ENCODE measurements around the gene NEURL3.

Gene NEURL3

DNA sequence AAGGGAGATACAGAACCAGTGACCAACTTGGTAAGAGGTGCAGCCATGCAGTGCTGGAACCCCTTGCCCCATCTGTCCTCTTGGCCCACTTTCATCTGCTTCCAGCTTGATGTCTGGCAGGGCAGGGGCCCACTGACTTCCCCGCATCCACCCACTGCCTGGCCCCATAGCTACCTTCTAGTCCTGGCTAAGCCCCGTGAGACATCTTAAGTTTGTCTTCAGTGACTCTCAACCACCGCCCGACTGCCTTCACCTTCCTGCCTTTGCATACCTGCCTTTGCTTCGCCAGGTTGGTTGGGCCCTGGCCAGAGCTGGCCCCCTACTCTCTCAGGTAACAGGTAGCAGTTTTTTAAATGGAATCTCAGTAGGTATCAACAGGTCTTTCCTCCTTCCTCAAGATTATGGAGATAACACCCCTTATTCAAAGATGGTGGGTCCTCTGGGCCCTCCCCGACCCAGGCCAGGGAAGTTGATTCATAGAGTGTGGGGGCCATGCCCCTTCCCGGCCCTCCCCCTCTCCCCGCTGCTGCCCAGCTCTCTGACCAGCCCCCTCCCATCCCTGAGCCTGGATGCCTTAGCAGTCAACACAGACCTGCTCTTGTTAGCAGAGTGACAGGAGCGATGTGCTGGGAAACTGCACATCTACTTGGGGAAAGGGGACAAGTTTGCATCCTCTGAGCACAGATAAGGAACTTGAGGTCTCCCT lies 34.2 kb upstream of the NEURL3 start:
- DNase-seq (ENCODE audit: low read depth in 2 of 2), result no peak

DNA sequence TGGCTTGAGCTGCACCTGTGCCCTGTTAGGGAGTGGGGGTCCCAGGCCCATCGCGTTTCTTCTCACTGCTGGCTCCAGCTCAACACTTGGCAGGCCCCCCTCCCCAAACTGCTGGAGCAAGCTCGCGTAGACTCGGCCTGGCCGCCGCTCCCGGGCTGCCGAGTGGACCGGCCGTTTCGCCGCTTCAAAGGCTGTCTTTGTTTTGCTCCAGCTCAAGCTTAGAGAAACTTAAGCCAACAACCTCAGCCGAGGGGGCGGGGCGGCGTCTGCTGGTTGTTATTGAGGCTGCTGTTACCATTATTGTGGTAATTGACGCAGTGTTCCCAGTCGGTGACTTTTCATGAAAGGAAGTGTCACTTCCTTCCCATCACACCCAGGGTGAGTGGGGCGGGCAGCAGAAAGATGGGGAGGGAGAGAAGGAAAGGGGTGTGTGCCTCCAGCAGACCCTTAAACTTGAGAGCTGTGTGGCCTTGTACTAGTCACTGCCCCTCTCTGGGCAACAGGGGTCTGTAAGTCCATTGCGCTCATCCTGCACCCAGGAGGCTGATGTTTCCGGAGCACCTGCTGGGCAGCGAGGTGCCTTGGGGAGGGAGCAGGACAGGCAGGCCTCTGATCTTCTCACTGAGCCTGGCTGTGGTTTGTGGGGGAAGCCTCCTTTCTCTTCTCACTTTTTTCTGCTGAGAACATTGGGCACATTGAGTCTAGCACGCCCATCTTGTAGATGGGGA lies 33.5 kb upstream of the NEURL3 start:
- DNase-seq (ENCODE audit: low read depth in 2 of 2), result peak; percentile 78 to 81

DNA sequence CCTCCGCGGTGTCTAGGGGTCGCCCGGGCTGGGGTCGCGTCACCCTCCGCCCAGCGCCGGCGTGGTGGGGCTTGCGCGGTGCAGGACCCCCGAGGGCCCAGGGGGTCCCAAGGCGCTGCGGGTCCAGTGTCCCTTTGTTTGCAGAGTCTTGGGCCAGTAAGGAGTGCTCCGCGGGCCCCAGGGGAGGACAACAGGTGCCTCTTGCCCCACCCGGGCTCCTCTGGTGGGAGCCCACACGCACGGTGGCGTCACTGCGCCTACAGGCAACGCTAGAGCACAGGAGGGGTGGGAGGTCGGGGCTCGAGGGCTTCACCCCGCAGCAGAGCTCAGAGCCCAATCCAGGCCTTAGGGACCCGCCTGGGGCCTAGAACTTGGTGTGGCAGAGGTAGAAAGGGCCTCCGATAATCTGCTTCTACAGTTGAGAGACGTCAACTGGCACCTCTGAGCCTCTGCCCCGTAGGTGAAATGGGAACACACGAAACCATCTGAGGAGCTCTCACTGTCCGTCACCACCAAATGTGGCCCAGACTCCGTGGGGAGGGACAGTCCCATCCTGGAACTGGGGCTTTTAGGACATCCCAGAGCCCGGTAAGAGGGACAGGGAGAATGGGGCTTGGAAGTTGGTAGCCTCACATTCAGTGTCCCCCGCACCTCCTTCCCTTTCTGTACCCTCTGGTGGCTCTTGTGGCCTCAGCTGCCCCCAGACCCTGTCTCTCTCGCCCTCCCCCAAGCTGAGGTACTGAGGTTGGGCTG lies 32.8 kb upstream of the NEURL3 start:
- no peak for DNase-seq (ENCODE audit: low read depth in 2 of 2)

DNA sequence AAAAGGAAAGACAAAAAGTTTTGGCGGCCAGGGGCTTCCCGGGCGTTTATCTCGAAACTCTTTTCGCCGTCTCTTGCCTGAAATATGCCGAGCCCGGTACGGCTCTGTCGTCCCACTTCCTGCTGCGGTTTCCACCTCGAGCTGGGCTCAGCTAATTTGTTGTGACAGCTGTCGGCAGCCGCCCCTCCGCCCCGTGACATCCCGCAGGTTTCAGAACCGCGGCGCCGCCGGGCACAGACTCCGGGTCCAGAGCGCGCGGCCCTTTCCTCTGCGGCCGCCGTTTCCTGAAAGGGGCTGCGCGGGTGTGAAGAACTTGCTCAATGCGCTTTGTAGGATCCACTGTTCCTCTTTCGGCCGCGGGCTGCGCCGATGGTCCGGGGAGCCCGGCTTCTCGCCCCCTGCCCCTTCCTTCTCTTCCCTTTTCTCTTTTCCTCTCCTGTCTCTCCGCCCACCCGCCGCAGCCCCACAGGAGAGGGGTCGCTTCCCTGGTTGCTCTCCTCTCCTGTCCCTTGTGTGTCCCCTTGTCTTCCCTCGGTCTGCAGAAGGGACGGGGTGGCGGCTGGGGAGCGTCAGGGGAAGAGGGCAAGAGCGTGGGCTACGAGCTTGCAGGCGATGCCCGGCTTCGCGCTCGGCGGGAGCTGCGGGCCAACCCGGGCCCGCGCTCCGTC lies 32.0 kb upstream of the NEURL3 start:
- DNase-seq (ENCODE audit: low read depth in 2 of 2), result peak; percentile 75 to 77

DNA sequence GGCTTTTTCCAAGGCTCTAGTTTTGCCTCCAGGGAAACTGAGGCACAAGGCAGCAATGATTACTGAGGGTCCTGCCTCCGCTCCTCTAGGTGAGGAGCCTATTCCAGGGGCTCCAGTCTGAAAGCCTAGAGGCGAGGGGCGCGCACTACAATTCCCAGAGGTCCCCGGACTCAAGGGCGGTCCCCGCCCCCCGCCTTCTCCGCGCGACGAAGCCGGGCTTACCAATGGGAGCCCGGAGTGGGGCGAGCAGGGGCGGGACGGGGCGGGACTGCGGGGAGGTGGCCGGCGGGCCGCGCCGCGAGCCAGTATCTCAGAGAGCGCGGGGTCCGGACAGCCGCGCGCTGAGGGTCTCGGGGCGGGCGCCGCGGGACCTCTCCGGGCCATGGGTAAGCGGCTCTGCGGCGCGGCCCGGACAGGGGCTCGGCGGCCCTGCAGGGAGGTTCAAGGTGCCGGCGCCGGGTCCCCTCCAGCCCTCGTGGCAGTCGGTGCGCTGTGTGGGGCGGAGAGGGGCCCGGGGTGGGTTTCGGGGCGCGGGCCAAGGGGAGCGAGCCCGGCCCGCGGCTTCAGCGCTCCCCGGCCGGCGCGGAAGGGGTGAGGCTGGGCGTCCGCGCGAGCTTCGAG lies 31.4 kb upstream of the NEURL3 start, which contains the start of gene ARID5A:
Gene ARID5A (plus strand): TSS at position 308 of the 621 bp plus-strand sequence. CDS start 75 bp downstream, at position 383.
- peak; percentile 84 to 88 for DNase-seq (ENCODE audit: low read depth in 2 of 2)

DNA sequence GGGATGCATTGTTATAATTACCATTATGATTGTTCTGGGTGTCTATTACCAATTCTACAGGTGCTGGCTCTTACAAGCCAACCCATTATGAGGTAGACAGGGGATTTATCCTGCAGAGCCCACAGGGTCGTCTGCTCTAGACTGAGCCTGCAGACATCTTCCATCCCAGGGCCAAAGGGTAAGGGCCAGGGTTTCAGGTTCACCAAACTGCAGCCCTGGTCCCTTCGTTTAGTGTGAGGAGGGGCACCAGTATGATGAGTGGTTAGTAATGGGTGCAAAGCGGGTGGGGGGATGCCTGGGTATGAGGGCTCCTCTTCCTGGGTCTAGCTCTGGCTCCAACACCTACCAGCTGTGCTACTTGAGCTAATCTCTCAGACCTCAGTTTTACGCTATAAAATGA lies 30.2 kb upstream of the NEURL3 start:
- DNase-seq (ENCODE audit: low read depth in 2 of 2), result no peak

DNA sequence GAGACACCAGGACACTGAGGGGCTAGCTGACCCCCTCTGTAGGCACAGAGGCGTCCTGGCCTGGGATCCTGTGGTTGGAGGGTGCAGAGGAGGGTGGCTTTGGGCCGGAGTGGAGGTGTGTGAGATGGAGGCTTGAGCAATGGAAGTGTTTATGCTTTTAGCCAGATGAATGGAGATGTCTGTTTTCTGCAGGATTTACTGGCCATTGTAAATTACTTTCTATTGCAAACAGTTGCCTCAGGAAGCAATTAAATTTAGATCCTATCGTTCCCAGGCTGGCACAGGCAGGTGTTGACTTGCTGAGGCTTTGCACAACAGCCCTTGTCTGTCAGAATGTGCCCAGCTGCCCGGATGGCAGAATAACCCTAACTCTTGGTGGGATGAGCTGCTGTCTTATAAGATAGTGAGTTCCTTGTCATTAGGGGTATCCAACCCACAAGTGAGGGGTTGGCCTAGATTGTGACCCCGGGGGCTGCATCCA lies 29.6 kb upstream of the NEURL3 start:
- DNase-seq (ENCODE audit: low read depth in 2 of 2), result no peak

DNA sequence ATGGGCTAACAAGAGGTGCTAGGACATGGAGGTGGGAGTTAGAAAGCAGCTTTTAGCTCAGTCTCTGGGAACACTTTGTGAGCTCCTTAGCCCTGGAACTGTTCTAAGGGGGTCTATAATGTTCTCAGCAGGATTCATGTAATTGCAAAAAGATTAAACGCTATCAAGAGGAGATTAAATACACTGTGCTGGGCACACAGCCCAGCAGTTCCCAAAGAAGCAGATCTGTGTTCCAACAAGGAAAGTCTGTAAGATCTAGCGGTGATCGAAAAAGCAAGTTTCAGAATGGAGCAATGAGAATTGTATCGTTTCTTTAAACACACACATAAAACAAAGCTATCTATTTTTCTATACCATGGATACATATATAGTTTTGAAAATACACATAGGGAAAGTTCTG lies 29.0 kb upstream of the NEURL3 start:
- DNase-seq (ENCODE audit: low read depth in 2 of 2), result no peak

DNA sequence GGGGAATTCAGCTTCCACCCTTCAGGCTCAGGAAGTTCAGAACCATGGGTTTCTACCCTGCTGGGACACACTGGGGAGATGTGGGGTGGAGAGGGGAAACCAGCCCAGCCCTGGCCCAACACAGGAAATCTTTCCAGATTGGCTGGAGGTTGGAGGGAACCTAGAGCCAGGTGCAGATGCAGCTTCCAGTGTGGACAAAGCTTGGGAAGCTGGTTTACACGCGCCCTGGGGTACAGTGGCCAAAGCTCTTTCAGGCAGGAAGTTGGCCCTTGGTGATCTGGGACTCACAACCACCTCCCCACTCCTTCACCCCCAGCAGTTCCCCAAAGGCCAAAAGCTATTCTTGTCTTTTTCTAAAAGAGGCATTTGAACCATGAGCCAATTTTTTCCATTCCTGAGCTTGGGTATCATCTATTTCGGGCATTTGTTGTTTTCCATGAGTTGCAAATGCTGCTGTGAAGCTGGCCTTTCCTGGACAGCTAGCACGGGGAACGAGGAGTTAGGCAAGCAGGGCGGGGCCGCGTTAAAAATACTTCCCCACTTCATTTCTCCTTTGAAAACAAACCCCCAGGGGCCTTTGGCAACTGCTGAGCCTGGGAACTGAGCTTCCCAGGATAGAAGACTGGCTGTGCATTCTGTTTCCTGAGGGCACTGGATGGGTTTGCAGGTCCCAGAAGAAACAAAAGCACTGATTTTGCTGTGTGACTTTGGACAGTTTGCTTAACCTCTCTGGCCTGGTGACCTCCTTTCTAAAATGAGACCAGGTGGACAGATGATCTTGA lies 28.3 kb upstream of the NEURL3 start:
- DNase-seq (ENCODE audit: low read depth in 2 of 2), result no peak

DNA sequence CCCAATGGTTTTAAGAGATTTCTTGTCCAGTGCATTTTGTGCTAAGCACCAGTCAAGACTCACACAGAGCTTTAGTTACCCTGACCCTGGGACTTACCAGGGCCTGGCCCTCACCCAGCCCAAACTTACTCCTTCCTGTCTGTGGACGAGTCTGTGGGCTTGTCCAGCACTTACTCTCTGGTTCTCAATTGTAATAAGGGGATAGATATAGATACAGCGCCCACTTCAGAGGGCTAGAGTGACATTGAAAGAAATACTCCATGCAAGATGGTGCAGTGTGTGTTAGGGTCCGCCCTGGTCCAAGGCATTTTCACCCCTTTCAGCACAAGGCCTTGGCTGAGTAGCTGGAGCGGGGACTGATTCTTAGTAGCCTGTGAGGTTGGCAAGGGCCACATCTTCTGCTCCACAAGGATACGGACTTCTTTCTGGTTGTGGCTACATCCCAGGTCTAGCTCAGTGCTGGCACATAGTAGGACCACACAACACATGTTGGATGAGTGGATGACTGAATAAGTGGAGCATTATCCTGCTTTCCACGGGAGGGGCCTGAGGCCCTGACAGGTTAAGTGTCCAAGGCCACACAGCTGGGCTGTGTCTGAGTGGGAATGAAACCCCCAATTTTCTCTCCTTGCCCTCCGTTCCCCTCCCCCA lies 27.6 kb upstream of the NEURL3 start:
- DNase-seq (ENCODE audit: low read depth in 2 of 2), result no peak

DNA sequence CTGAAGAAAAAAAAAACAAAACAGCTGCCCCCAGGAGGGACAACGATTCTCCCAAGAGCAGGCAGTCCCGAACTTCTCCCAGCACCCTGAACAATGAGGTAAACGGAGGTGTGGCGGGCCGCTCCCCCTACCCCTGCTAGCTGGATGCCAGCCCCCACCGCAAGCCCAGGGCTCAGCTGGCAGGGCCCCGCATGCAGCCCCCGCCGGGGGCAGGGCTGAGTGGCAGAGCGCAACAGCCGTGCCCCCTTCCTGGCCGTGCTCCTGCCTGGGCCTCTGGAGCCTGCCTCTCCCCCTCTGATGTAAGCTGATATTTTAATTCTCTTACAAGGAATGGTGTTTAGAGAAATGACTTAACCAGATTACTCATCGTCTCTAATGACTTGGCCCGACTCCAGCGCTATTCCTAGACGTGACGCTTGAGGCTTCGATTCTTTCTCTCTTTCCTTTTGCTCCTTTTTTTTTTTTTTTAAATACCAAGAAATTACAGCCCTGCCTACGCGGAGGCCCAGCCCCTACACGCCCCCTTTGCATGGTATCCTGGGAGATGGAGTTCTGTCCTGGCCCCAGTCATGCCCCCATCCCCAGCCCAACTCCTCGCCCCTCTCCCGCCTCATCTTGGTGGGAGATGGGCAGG lies 26.8 kb upstream of the NEURL3 start:
- DNase-seq (ENCODE audit: low read depth in 2 of 2), result peak; percentile 60 to 81

DNA sequence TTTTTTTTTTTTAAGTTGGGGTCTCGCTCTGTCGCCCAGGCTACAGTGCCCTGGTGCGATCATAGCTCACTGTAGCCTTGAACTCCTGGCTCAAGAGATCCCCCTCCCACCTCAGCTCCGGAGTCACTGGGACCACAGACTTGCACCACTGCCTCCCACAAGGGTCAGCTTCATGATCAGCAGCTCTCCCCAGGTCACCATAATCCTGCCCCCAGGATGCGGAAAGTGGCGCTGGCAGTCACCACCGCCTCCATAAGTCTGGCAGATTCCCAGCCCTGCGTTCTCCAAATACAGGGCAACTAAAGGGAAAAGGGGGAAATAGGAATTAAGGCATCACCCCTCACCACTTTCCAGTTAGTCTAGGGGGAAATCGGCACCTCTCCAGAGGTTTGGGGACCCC lies 26.2 kb upstream of the NEURL3 start:
- no peak for DNase-seq (ENCODE audit: low read depth in 2 of 2)

DNA sequence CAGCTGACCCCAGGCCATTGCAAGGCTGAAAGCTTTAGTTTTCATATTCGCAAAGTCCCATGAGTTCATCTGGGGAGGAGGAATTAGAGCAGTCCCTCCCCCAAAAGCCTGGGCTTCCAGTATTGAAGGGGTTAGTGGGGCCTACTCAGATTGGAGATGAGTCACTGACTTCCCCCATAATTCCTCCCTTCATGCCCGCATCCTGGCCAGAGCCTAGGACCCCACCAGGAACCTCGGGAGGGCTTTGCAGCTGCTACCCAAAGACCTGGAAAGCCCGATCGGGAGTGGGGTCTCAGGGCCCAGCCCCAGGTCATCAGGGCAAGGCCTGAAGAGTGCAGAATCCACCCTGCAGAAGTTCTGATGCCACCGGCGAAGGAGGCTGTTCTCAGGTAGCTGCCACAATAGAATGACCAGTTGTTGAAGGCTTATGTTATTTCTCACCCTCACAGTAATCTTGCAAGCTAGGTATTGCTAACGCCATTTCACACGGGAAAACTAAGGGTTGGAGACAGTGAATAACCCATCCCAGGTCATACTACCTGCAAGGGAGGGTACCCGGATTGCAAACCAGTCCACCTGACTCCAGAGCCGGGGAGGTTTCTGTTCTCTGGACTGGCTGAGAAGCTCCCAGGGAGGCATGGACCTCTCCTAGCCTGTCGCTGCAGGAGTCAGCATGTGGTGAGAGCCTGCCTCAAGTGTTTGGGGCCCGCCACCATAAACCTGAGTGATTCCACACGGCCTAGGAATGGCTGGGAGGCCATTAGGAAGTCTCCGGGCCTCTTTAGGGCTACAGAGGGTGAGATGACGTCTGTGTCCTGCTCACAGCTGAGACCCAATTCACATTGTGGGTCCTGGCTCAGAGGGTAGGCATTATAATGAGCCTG lies 25.6 kb upstream of the NEURL3 start:
- DNase-seq (ENCODE audit: low read depth in 2 of 2), result no peak

DNA sequence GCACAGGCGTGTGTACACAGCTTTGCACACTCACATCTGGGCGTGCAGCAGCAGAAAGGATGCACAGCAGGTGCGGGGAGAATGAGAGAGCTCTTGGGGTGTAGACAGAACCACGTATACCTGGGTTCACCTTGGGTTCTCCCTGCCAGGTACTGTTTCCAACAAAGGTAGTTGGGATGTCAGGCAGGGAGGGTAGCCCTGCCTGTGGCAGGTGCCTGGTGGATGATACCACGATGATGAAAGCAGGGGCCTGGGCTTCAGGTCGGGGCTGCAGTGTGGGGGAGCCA lies 24.9 kb upstream of the NEURL3 start:
- no peak for DNase-seq (ENCODE audit: low read depth in 2 of 2)

DNA sequence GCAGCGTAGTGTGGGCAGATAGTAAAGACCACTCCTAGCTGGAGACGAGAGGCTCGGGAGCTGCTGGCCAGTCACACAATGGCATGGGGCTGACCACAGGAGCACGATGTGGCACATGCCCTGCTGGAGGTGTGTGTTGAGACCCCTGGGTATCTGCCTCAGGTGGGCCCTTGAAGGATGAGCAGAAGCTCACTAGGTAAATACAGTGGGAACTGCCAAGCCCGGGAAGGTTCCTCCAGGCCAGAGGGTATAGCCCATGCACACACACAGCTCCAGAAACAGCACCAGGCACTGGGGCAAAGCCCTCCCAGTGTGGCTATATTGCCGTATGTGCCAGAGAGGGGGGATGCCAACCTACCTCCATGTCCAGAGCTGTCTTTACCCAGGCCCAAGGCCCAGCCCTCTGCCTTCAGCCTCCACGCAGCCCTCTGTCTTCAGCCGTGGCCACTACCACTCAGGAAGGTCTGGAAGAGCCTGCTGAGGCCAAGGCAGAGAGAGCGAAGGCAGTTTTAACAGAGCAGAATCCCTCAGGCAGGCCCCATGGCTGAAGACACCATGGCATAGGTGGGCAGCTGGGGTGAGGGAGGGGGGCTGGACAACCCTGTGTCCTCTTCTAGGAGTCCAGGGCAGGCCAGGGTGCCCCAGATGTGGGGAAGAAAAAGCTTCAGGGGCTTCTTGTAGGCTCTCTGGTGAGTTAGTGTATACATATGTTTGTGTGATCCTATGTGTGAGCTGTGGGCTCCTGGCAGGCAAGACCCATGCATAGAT lies 24.4 kb upstream of the NEURL3 start:
- no peak for DNase-seq (ENCODE audit: low read depth in 2 of 2)

DNA sequence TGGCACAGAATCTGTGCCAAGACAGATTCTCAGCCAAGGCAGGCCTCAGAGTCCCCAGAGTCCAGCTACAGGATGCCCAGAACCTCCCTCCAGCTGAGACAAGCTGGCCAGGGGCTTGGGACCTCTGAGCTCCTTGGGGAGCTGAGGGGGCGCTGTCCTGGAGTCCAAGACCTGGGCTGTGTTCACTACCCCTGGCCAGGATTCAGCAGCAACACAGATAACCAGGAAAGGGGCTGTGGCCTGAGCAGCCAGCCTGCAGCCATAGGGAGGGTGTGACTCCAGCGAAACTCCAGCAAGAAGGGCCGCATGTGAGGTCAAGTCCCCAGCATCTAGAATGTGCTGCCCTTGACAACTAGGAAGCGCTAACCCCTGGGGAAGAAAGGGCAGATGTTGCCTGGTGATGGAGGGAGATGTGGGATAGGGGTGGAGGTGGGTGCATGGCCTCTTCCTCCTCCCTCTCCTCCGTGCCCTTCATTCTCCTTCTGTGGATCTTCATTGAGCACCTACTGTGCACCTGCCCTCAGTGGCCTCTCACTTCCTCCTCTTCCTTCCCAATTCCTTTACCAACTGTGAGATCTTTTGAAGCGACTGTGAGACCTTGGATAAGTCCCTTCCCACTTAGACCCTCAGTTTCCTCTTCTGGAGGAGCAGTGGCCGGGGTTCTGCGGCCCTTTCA lies 23.7 kb upstream of the NEURL3 start:
- no peak for DNase-seq (ENCODE audit: low read depth in 2 of 2)

DNA sequence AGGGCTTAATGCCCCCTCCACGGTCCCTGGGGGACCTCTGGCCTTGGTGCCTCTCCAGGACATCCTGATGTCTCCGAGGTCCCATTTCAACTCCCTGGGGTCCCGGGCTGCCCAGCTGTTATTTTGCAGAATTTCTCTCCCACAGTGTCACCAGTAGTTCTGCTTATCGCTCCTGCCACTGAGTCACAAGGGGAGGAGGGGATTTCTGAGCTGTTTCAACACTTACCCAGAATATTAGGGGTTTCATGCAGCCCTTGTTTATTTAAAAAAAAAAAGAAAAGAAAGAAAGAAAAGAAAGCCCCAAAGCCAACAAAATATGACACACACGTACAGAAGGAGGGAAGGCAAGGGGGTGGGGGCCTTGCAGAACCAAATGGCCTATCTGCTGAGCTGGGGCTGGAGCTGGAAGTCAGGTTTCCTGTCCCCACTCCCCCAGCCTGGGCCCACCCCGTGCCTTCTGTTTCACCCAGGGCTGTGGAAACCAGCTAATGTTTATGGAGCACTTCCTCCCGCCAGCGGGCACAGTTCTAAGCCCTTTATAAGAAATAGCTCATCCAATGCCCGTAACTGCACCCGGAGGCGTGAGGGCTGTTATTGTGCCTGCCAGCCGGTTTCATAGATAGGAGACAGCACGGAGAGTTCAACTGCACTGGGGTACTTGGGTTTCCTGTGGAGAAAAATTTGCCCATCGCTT lies 23.0 kb upstream of the NEURL3 start:
- peak in 1 of 2 donors; percentile 16 for DNase-seq (ENCODE audit: low read depth in 2 of 2)

Measured in stimulated activated CD8-positive, alpha-beta memory T cell treated with anti-CD3 and anti-CD28 coated beads, Interleukin-2, amount 100 ng/mL, for 1 hour (primary cell).